Activated CD4-positive, alpha-beta T cell treated with anti-CD3 and anti-CD28 coated beads, Interleukin-2, amount 50 U/mL, for 16 hours (primary cell): ENCODE results near the gene LEKR1.
"Not testable (repeated sequence)": the region's sequence is repeated elsewhere in the genome, so short reads cannot be mapped to it uniquely, and the experiment has no call there.

Experiments
- DNase-seq: peaks from one replicate; pipeline ENCODE4 v3.0.0-alpha.2; 2020

LEKR1 gene

GRCh38 chr3:156808025-156808424 is 18.1 kb upstream of the LEKR1 start:
- DNase-seq, result no peak

GRCh38 chr3:156811089-156811862 is 14.9 kb upstream of the LEKR1 start:
- DNase-seq, result no peak

GRCh38 chr3:156812521-156813335 is 13.4 kb upstream of the LEKR1 start:
- peak; percentile 54 for DNase-seq

GRCh38 chr3:156814295-156814694 is 11.9 kb upstream of the LEKR1 start:
- no peak for DNase-seq

GRCh38 chr3:156816091-156816793 is 9.9 kb upstream of the LEKR1 start:
- peak; percentile 54 for DNase-seq

- peak; percentile 93 for DNase-seq
Observed at GRCh38 chr3:156816794-156817645, 9.1 kb upstream of the LEKR1 start.

- no peak for DNase-seq
Observed at GRCh38 chr3:156817646-156818272, 8.4 kb upstream of the LEKR1 start.

- DNase-seq, result no peak
Observed at GRCh38 chr3:156818273-156818651, 7.9 kb upstream of the LEKR1 start.

GRCh38 chr3:156818890-156819289 is 7.3 kb upstream of the LEKR1 start:
- DNase-seq, result no peak

GRCh38 chr3:156819842-156820691 is 6.1 kb upstream of the LEKR1 start:
- no peak for DNase-seq

- DNase-seq, result no peak
Observed at GRCh38 chr3:156820692-156821080, 5.5 kb upstream of the LEKR1 start.

GRCh38 chr3:156822626-156823260 is 3.4 kb upstream of the LEKR1 start:
- not testable (repeated sequence) for DNase-seq

GRCh38 chr3:156825795-156826143 is 384 bp upstream of the LEKR1 start:
- no peak for DNase-seq

GRCh38 chr3:156826896-156827882 is 1.0 kb downstream of the LEKR1 start:
- no peak for DNase-seq

- DNase-seq, result no peak
Observed at GRCh38 chr3:156831006-156831405, 4.9 kb downstream of the LEKR1 start.

- DNase-seq, result no peak
Observed at GRCh38 chr3:156834435-156834834, 8.3 kb downstream of the LEKR1 start.

- DNase-seq, result no peak
Observed at GRCh38 chr3:156834962-156835535, 8.9 kb downstream of the LEKR1 start.

GRCh38 chr3:156836701-156837100 is 10.5 kb downstream of the LEKR1 start:
- no peak for DNase-seq

GRCh38 chr3:156837115-156837514 is 11.0 kb downstream of the LEKR1 start:
- no peak for DNase-seq
